Stimulated activated naive CD8-positive, alpha-beta T cell treated with anti-CD3 and anti-CD28 coated beads, Interleukin-15, Interleukin-2, amounts not matched to agents 100 ng/mL and 50 ng/mL, for 24 hours (primary cell): ENCODE measurements around the gene XPC.

Experiments used
- H3K27ac Mint-ChIP-seq: one replicate; pipeline ENCODE4 v1.8.0; 2021; ENCODE audit warnings: mild to moderate bottlenecking, mixed read lengths
- H3K27me3 Mint-ChIP-seq: one replicate; pipeline ENCODE4 v1.8.0; 2021; ENCODE audit warnings: mixed read lengths
- H3K36me3 Mint-ChIP-seq: one replicate; pipeline ENCODE4 v1.8.0; 2021; ENCODE audit warnings: low read depth, mixed read lengths
- H3K4me1 Mint-ChIP-seq: one replicate; pipeline ENCODE4 v1.8.0; 2021; ENCODE audit warnings: low read depth, mixed read lengths
- H3K4me3 Mint-ChIP-seq: one replicate; pipeline ENCODE4 v1.8.0; 2021; ENCODE audit warnings: mild to moderate bottlenecking, mixed read lengths
- H3K9me3 Mint-ChIP-seq: one replicate; pipeline ENCODE4 v1.8.0; 2021; ENCODE audit warnings: mixed read lengths

XPC gene

DNA sequence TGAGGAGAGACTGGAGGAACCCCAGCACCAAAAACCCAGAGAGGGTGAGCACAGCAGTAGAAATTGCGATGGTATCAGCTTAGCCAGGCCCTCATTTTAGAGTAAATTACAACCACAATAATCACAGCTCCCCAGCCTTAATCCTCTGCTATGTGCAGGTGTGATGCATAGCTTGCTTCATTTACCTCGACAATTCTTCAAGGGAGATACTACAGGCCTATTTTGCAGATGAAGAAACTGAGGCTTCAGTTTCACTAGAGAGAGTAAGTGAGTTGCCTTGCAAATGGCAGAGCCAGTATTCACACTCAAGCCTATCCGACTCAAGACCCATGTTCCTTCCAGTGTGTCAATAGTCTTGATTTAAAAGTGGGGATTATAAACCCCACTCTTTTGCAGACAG lies 33.6 kb upstream of the XPC start:
- Mint-ChIP-seq H3K27ac (no peak overlapping the region), H3K9me3 (no peaks in the 10 kb centered on the region), H3K4me1 (peaks cover 4% of the 10 kb centered on the region), H3K4me3 (no peak overlapping the region), H3K27me3 (no peaks in the 10 kb centered on the region), H3K36me3 (no peaks in the 10 kb centered on the region)

DNA sequence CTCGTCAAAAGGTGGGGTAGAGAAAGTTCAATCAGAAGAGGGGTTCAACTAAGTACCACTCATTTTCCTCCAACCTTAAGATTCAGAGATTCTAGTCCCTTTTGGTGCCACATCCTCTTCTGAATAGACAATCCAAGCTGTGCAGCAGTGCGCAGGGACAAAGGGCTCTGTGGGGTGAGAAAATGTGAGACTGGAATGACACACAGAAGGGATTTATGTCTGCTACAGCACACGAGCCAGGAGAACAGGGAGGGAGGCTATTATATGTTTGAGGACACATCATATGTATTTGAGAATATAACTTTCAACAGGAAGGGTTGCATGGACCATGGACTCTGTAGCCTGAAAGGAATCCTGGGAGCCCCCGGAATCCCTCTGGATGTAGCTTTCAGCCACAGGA lies 33.2 kb upstream of the XPC start:
- no peaks in the 10 kb centered on the region for H3K9me3 Mint-ChIP-seq
- H3K36me3 Mint-ChIP-seq, result no peaks in the 10 kb centered on the region
- H3K27me3 Mint-ChIP-seq, result no peaks in the 10 kb centered on the region
- H3K27ac Mint-ChIP-seq, result no peak overlapping the region
- no peak overlapping the region for H3K4me3 Mint-ChIP-seq
- H3K4me1 Mint-ChIP-seq, result no peaks in the 10 kb centered on the region

DNA sequence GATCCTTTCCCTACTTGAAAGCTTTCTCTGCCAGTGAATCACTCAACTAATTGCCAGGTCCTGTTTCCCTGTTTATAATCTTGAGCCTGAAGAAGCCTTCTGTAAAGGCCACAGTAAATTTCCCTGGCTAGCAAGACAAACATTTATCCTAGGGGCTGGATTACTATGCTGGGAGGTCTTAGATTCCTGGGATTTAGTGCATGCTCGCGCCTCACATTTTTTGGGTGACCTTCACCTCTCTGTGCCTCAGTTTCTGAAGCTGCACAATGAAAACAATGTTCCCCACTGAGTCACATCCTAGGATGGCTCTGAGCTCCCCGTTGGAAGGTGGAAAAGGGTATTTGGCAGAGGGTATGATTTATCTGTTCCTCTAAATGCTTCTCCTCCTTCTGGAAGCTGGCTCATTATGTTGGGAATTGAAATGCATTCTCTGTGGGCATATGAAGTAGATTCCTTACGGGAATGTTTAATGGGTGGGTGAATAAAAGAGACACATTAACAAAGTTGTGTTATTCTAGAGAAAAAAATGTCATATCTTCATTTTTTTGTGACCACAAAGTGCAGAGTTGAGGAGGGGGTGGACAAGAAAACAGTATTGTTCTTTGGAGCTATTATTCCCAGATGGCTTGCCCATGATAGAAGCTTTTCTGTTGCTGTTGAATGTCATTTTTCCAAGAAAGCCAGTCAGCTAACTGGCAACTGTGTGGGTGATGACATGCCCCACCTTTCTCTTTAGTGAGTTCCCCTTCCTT lies 32.6 kb upstream of the XPC start:
- Mint-ChIP-seq H3K4me3 (no peak overlapping the region), H3K9me3 (no peaks in the 10 kb centered on the region), H3K27me3 (no peaks in the 10 kb centered on the region), H3K36me3 (no peaks in the 10 kb centered on the region), H3K27ac (no peak overlapping the region), H3K4me1 (no peaks in the 10 kb centered on the region)

DNA sequence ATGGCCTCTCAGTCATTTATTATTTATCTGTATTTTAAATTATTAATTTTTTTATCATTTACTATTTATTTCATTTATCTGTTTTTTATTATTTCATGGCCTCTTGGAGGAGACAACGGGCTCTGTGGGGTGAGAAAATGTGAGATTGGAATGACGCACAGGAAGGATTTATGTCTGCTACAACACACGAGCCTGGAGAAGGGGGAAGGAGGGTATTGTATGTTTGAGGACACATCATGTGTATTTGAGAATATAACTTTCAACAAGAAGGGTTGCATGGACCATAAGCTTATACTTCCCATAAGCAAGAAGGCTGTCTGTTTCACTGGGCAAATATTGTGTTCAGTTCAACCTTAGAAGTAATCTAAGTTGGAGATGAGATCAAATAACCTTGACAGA lies 31.9 kb upstream of the XPC start:
- H3K36me3 Mint-ChIP-seq, result no peaks in the 10 kb centered on the region
- H3K27me3 Mint-ChIP-seq, result no peaks in the 10 kb centered on the region
- H3K4me3 Mint-ChIP-seq, result no peak overlapping the region
- H3K27ac Mint-ChIP-seq, result no peak overlapping the region
- H3K4me1 Mint-ChIP-seq, result no peaks in the 10 kb centered on the region
- no peaks in the 10 kb centered on the region for H3K9me3 Mint-ChIP-seq

DNA sequence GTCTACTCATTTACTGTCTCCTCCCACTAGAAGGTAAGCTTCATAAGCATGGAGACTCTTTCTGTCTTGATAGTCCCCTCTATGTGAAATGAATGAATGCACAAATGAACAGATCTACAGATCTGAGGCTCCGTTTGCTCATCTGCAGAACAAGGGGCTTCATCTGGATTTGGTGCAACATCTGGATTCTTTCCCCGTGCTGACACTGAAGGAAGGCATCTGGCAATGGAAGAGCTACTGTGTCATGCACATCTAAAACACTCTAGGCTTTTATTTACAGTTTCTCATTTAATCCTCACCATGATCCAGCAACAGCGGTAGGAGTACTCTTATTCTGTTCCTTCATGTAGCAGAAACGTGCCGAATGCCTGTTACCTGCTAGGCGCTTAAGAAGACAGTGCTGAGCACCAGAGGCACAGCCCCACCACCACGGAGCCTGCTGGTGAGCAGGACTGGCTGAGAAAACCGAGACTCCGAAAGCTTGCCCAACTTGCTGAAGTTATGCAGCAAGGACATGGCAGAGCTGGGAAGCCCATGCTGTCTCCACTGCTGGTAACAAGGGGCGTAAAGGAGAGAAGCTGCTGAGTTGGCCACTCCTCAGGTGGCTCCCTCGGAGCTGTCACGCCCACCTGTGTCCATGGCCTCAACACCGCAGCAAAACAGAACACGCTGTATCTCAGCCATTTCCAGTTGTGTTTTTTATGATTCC lies 31.3 kb upstream of the XPC start:
- Mint-ChIP-seq H3K4me3 (no peak overlapping the region), H3K27ac (no peak overlapping the region), H3K4me1 (no peaks in the 10 kb centered on the region), H3K9me3 (no peaks in the 10 kb centered on the region), H3K36me3 (no peaks in the 10 kb centered on the region), H3K27me3 (no peaks in the 10 kb centered on the region)

DNA sequence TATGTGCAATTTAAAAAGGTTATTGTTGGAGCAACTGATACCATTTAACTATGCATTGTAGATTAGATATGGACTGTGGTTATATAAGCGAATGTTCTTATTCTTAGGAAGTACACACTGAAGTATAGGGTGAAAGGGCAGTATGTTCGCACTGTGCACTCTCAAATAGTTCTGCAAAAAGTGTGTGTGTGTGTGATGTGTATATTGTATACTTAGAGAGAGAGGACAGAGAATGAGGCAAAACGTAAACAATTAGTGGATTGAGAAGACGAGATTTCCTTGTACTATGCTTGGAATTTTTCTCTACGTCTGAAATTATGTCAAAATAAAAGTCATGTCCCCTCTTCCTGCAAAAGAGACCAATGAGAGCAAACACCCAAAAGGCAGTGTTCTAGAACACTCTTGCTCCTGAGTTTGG lies 30.6 kb upstream of the XPC start:
- no peaks in the 10 kb centered on the region for H3K9me3 Mint-ChIP-seq
- no peak overlapping the region for H3K4me3 Mint-ChIP-seq
- no peaks in the 10 kb centered on the region for H3K27me3 Mint-ChIP-seq
- no peak overlapping the region for H3K27ac Mint-ChIP-seq
- no peaks in the 10 kb centered on the region for H3K36me3 Mint-ChIP-seq
- no peaks in the 10 kb centered on the region for H3K4me1 Mint-ChIP-seq

DNA sequence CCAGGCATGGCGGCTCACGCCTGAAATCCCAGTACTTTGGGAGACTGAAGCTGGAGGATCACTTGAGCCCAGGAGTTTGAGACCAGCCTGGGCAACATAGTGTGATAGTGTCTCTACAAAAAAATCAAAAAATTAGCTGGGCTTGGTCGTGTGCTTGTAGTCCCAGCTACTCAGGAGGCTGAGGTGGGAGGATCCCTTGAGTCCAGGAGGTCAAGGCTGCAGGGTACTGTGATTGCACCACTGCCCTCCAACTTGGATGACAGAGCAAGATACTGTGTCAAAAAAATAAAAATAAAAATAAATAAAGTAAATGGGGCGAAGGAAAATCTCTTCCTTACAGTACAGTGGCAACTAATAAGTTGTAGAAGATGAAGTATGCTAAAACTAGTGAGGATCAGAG lies 29.8 kb upstream of the XPC start:
- H3K9me3 Mint-ChIP-seq, result no peaks in the 10 kb centered on the region
- no peaks in the 10 kb centered on the region for H3K4me1 Mint-ChIP-seq
- H3K36me3 Mint-ChIP-seq, result no peaks in the 10 kb centered on the region
- no peaks in the 10 kb centered on the region for H3K27me3 Mint-ChIP-seq
- H3K4me3 Mint-ChIP-seq, result no peak overlapping the region
- no peak overlapping the region for H3K27ac Mint-ChIP-seq

DNA sequence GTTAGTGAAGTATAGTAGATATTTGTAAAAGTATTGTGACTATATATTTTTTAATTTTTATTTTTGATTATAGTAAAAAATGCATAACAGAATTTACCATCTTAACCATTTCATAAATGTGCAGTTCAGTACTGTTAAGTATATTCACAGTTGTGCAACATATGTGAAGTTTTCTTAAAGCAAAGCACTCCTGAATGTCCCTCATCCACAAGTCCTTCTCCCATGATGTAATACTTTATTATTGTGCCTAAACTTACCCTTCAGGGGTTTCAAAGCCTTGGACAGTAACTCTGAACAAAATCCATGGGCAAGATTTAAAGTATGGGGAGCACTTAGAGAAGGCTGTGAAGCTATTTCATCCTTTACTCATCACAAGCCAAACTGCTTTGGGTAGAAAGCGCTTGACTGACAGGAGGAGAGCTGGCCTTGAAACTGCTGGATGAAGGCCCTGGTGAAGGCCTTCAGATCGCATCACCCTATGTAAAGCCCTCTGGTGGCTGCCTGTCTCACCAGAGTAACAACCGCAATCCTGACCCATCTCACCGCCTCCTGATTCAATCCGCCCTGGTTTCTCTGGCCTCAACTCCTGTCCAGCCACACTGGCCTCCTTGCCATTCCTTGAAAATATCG lies 28.3 kb upstream of the XPC start:
- H3K36me3 Mint-ChIP-seq, result no peaks in the 10 kb centered on the region
- H3K4me1 Mint-ChIP-seq, result no peaks in the 10 kb centered on the region
- H3K27me3 Mint-ChIP-seq, result no peaks in the 10 kb centered on the region
- no peaks in the 10 kb centered on the region for H3K9me3 Mint-ChIP-seq
- H3K4me3 Mint-ChIP-seq, result no peak overlapping the region
- H3K27ac Mint-ChIP-seq, result no peak overlapping the region

DNA sequence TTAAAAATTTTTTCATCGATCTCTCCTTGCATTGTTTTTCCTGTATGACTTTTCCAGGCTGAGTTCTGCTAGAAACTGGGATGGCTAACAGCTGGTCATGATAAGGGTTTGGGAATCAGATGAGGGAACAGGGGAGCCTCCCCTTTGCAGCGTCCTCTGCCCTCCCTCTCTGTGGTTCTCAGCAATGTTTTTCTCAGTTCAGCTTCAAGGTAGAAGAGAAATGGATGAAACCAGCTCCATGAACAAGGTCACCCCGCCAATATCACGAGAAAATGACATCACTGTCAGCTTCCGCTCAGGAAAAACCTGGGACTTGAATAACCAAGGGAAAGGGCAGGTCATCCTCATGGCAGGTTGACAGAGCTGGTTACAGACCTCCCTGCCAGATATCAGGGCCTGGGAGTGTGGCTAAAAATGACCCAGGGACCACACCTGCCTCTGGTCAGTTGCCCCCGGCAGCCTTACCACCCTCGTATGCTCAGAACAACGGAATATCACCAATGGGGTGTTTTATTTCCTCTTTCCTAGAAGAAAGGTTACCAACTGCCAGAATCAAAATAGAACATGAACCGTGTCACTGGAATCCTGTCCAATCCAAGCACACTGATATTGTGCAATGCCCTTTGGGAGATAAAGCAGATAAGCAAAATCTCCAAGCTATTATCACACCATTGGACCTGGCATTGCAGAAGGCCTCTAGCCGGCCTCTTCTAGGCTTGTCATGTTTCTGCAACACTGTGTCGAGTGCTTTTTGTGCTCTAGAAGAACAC lies 26.3 kb upstream of the XPC start:
- Mint-ChIP-seq H3K27ac (no peak overlapping the region), H3K27me3 (no peaks in the 10 kb centered on the region), H3K36me3 (peaks cover 5% of the 10 kb centered on the region), H3K9me3 (no peaks in the 10 kb centered on the region), H3K4me3 (no peak overlapping the region), H3K4me1 (no peaks in the 10 kb centered on the region)

DNA sequence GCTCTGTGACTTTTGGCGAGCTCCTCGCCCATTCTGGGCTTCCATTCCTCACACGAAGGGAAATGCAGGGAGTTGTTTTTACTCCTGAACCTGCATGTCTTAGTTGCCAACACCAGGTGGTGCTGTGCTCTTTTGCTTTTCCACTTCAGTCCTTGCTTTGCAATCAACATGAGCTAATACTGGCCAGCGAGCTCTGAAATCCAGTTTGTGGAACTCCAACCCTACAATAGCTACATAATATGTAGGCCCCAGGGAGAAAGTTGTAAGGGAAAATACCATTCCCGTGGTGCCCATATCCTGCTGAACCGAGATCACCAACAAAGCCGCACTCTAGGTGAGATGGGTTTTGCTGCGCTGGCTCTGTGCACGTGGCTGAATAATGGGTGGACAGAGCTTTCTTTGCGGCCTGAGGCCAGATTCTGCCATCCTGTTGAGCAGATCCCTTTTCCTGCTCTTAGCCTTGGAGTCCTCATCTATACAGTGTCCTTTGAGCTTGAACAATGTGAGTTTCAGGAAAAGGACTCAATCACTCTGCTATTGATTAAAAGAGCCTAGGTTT lies 25.2 kb upstream of the XPC start:
- H3K27ac Mint-ChIP-seq, result no peak overlapping the region
- no peaks in the 10 kb centered on the region for H3K27me3 Mint-ChIP-seq
- H3K9me3 Mint-ChIP-seq, result no peaks in the 10 kb centered on the region
- H3K4me3 Mint-ChIP-seq, result no peak overlapping the region
- H3K4me1 Mint-ChIP-seq, result no peaks in the 10 kb centered on the region
- peaks cover 15% of the 10 kb centered on the region for H3K36me3 Mint-ChIP-seq

DNA sequence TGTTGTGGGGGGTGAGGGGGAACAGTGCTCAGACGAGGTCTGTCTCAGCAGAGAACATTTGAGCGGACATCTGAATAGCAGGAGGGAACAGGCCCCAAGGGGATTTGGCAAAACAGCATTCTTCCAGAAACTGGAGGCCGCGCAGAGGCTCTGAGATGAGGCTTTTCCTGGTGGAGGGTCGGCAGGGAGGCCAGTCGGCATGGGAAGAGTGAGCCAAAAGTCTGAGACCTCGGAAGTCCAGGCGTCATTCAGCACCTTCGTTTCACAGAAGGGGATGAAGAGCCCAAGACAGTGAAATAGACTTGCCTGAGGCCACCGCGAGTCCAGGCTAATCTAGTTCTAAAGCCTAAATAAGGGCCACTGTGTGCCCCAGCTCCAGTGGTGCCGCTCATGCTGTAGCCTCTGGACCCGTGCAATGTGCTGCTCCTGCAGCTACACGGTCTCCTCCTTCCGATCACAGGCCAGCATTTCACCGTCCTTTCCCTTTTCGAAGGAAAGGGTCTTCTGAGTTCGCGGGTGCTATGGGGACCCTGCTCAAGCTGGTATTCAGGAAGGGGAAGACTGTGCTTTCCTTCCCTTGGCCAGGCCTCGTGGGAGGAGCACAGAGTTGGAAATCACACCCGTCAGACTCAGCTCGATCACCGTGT lies 24.6 kb upstream of the XPC start:
- Mint-ChIP-seq H3K27me3 (no peaks in the 10 kb centered on the region), H3K9me3 (no peaks in the 10 kb centered on the region), H3K4me1 (no peaks in the 10 kb centered on the region), H3K36me3 (peaks cover 21% of the 10 kb centered on the region), H3K27ac (no peak overlapping the region), H3K4me3 (no peak overlapping the region)

DNA sequence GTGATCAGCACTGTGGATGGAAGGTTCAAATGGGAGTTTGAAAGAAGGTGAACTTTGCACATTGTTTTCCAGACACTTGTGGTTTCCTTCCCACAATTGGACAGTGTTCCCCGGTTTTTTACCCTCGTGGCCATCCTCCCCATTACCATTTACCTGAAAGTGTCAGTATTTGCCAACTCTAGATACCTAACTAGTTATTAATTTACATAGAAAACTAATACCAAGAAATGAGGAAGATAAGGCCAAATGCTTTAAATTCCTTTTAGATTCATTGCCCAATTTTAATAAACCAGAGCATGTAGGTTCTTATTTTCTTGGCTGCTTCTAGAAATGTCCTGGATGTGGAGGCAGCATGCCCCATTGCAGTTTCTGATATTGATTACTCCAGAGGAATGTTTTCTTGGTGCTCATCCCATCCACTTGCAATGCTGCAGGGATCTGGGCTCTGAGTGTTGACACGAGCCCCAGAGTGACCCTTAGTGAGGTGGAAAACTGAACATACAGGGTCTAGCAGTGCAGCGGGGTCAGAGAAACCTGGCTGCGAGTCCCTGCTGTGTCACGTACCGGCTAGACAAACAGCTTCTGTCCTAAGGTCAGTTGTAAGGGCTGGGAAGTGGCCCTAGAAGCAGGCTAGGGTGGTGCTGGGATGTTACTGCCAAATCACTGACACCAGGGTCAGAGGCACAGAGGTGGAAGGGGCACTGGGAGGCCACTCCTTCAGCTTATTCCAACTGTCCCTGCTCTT lies 23.7 kb upstream of the XPC start:
- no peak overlapping the region for H3K27ac Mint-ChIP-seq
- H3K4me1 Mint-ChIP-seq, result no peaks in the 10 kb centered on the region
- no peak overlapping the region for H3K4me3 Mint-ChIP-seq
- H3K36me3 Mint-ChIP-seq, result peaks cover 30% of the 10 kb centered on the region
- H3K9me3 Mint-ChIP-seq, result no peaks in the 10 kb centered on the region
- no peaks in the 10 kb centered on the region for H3K27me3 Mint-ChIP-seq

DNA sequence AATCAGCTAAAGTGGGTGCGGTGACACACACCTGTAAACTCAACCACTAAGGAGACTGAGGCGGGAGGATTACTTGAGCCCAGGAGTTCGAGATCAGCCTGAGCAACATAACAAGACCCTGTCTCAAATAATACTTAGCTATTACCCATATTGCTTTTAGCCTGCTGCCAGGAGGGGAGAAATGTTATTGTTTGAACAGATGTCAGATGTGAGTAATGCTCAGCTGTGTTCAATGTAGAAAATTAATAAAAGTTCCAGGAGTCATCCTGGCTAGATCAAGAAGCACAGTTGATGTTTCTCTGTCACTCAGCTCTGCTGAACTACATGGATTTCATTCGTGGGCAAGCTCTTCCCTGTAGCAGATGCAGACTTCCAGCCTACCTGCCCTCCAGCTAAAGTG lies 22.4 kb upstream of the XPC start:
- Mint-ChIP-seq H3K4me1 (no peaks in the 10 kb centered on the region), H3K36me3 (peaks cover 41% of the 10 kb centered on the region), H3K27ac (no peak overlapping the region), H3K4me3 (no peak overlapping the region), H3K9me3 (no peaks in the 10 kb centered on the region), H3K27me3 (no peaks in the 10 kb centered on the region)

DNA sequence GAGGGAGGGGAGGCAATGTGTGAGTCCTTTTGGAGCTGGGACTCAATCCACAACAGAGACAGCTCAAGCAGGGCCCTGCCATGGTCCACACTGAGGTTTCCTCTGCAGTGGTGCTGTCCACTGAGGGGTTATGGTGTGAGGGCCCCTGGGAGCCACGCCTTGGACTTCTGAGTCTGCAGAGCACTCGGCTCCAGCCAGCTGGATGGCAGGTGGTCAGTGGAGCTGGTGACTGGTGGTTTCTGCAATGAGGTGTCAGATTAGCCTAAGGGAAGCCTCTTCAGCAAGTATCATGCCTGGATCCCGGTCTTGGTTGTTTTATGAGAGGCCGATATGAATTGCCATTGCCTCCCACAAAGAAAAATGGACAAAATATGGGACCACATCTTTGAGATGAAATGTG lies 21.9 kb upstream of the XPC start:
- no peaks in the 10 kb centered on the region for H3K27me3 Mint-ChIP-seq
- H3K36me3 Mint-ChIP-seq, result peaks cover 45% of the 10 kb centered on the region
- H3K27ac Mint-ChIP-seq, result no peak overlapping the region
- no peaks in the 10 kb centered on the region for H3K9me3 Mint-ChIP-seq
- no peaks in the 10 kb centered on the region for H3K4me1 Mint-ChIP-seq
- no peak overlapping the region for H3K4me3 Mint-ChIP-seq
